IPS DF 19.7 (cell line): ENCODE results near the gene SRCAP.
A peak's percentile ranks its signal among the peaks of the same experiment; 100 is the strongest.

Experiments
- DNase-seq: peaks from one replicate; pipeline ENCODE4 v3.0.0-alpha.2; 2013; ENCODE audit warnings: low read depth, low spot score

SRCAP gene

DNA sequence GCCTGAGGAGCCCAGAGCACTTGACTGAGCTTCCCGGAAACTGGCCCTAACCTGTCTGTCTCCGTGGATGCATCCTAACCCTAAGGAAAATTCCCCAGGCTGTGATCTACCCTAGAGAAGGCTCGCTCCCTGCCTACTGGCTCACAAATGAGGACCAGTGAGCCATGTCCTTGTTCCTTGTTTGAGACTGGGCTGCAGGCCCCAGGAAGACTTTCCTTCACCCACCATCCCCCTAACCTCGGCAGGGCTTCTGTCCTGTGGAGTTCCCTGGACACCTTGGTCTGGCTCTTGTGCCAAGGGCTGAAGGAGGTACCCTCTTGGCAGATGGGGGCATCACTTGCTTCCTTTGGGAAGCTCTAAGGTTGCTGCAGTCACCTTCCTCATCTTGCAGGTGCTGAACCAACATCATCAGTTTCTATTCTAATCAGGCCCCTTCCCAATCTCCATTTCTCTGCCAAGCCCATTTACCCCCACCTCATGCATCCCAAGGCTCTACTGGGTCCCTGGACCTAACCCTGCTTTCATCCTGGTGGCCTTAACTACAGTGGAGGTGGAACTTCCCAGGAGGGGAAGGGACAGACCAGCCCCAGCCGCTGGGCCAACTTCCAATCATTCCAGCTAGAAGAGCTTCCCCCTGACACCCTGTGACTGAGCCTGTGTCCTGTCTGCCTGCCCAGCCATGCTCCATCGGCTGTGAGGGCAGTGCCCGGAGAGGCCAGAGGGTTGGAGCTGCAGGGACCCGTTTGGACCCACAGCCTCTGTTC is 75.6 kb downstream of the SRCAP start:
- no peak for DNase-seq

DNA sequence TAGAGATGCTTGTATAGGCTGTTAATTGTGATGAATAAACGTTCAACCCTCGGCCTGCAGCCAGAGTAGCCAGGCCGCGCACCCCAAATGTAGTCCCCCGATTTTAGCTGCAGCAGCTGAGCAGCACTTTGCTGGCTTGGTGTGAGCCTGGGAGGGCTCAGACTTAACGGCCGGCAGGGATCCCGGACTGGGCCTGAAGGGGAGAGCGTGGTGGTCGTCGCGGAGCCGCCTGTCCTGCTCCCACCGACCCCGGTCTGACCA is 76.1 kb downstream of the SRCAP start:
- no peak for DNase-seq

DNA sequence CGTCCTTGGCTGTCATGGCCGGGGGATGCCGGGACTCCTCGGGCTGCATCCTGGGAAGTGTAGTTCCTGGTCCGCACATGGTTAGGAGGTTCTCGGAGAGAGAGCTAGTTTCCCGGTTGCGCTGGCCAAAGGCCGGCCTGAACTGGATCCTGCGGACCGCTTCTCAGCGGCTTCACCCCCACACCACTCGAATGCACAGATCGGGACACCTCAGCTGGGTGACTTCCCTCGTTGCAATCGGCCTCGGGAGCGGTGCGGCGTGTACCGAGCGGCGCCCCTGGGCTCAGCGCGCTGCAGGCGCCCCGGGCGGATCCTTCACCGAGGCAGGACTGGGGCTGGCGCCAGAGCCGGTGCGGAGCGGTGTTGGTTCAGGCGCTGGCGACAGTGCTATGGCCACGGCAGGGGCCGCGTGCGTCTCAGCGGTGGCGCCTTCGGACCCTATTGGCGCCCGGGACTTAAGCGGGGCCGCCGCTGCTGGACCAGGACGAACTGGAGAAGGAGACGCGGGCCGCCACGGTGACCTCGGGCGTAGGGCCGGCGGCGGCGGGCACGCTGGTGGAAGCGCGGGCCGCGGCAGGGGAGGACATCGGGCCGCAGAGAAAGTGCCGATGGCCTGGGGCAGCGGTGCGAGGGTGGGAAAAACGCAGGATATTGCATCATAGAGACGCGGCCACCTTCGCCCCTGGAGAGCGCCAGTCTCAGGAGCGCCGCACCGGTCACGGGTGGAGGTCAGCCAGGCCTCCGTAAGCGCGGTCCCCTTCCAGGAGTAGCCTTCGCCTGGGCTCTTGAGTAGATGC is 76.6 kb downstream of the SRCAP start:
- DNase-seq, result peak; percentile 77

DNA sequence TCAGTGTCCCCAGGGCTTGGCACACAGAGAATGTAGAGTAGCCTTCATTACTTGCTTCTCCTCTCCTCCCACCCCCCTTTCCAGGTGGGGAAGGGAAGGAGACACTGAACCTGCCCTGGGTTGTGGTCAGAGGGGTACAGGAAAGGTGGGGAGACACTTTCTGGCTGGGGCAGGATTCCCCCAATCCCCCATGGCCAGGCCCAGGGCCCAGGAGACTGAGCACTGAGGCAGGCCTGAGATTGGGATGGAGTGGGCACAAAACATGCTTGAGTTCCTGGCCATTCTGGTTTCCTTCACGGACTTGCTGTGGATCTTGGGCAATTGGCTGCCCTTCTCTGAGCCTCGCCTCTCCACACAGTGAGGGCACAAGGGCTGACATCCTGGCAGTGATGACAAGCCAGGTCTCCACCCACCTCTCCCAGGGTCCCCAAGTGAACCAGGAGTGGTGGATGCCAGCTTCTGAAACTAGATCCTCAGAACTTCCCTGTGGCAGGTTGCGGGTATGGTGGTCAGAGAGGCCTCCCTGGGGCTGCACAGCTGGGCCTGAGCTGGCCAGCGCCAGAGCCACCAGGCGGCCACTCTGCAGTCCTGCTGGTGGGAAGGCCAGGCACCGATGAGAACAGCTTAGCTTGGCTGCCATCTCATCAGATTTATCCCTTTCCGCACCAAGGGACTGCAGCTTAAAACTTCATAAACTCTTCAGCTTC is 78.8 kb downstream of the SRCAP start:
- DNase-seq, result no peak

DNA sequence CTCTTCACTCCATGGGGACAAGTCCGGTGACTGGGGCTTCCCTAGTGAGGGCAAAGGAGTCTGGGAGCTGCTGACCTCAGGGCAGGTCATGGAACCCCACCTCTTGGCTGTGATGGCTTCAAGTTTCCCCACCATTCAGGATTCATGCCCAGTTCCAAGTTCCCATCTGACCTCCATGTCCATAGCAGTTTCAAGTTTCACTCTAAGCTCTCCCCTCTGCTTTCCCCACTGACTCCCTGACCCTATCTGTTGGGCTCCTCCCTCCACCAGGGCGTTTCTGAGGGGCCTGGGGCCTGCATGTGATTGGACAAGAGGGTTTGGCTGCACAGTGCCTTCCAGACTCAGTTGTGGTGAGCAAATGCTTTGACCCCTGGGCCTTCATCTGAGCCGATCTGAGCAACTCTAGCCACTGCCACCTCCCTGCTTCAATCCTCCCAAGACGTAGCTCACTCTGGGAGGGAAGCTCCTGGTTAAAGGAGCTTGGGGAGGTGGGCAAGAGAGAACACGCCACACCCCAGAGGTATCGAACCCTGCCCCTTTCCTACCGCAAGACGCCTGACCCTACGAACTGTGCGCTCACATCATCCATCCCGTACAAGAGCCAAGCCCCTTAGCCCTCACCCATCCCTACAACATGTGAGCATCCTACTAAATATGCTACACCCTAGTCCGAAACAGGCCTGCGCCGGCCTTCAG is 79.7 kb downstream of the SRCAP start:
- no peak for DNase-seq

DNA sequence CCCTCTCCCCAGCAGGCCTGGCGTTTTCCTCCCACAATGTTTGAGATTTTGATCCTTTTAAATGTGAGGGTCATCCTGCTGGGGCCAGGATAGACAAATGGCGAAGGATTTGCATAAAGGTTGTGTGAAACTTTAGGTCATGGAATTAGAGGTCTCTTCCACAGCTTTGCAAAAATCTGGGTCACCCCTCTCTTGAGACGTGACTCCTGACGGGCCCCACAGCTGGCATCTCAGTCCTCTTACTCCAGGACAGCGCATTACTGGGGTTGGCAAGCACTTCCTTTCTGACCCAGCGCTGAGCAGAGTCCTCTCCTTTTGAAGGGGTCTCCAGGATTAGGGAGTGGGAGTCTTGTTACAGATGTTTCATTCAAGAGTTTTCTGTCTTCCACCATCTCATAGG is 80.6 kb downstream of the SRCAP start:
- no peak for DNase-seq

DNA sequence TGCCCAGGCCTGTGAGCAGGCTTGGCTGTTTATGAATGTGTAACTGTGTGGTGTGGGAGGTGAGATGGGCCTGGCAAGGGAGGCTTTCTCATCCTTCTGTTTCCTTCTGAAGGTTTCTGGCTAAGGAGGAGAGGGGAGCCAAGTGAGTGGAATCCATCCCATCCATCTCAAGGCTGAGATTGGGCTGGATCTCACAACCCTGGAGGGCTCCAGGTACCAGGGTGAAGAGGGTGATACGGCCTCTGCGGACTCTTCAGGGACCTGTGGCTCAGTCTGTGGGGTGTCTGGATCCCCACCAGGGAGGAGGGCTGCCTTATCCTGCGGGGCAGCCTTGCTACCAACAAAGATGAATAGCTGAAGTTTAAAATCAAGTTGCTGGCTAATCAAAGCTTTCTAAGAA is 81.0 kb downstream of the SRCAP start:
- no peak for DNase-seq

DNA sequence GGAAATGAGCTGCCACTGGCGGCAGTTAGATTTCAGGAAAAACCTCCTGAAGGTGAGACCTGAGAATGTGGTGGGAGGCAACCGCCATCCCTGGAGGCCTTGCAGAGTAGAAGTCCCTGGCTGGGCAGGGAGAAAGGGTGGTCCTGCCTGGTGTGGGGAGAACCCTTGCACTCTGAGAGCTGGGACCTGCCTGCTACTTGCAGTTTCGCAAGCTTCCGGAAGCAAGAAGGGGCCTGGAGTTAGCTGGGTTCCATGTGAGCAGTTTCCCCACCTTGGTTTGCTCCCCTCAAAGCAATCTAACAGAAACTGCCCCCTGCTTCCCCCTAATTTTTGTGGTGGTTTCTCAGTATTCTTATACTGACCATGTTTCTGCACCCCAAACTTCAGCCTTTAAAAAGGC is 81.6 kb downstream of the SRCAP start:
- no peak for DNase-seq

DNA sequence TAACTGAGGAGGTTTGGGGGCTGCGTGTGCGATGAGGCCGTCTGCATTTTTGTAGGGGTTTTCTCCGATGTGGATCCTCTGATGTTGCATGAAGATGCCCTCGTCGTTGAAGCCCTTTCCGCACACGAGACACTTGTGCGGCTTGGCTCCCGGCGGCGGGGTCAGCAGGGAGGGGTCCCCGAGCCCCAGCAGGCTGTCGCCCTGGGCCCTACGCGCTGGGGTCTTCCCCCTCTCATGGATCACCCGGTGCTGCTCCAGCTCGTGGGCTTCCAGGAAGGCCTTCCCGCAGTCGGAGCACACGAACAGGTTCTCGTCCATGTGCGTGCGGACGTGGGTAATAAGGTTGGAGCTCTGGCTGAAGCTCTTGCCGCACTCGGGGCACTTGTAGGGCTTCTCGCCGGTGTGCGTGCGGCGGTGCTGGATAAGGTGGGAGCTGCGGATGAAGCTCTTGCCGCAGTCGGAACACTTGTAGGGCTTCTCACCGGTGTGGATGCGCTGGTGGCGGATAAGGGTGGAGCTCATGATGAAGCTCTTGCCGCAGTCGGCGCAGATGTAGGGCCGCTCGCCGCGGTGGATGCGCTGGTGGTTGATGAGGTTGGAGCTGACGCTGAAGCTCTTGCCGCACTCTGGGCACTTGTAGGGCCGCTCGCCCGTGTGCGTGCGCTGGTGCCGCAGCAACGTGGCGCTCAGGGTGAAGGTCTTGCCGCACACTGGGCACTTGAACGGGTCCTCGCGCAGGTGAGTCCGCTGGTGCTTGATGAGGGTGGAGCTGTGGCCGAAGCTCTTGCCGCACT is 83.7 kb downstream of the SRCAP start:
- no peak for DNase-seq

DNA sequence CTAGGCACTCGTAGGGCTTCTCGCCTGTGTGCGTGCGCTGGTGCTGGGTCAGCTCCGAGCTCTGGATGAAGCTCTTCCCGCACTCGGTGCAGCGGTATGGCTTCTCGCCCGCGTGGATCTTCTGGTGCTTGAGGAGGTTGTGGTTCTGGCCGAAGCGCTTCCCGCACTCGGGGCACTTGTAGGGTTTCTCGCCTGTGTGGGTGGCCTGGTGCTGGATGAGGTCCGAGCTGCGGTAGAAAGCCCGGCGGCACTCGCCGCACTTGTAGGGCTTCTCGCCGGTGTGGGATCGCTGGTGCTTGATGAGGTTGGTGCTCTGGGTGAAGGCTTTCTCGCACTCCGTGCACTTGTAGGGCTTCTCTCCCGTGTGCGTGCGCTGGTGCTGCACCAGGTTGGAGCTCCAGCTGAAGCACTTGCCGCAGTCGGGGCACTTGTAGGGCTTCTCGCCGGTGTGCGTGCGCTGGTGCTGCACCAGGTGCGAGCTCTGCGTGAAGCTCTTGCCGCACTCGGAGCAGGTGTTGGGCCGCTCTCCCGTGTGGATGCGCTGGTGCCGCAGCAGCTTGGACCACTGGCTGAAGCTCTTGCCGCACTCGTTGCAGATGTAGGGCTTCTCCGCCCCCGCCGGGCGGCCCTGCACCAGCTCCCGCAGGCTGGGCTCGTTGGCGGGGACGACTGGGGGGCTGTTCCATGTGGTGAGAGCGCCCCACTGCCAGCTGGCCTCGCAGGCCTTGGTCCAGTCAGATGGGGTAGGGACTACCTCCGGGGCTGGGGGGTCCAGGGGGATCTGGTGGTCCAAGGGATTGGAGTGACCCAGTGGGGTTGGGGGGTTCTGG is 84.5 kb downstream of the SRCAP start:
- no peak for DNase-seq

DNA sequence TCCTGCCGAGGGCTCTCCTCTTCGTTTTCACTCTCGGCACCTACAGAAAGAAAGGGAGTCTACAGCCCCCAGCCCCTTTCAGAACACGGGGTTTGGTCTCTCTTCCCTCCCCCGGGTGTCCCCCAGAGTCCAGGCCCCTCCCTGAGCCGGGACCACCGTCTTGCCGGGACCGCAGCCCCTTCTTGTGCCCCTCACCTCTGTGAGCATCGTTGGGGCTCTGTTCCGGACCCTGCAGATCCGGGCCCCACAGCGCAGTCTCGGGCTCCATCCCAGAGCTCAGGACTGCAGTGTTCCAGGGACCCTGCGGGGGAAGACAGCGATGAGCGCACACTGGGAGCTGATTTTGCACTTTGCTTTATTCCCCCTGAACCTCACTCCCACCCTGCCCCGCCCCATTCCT is 85.2 kb downstream of the SRCAP start:
- no peak for DNase-seq

DNA sequence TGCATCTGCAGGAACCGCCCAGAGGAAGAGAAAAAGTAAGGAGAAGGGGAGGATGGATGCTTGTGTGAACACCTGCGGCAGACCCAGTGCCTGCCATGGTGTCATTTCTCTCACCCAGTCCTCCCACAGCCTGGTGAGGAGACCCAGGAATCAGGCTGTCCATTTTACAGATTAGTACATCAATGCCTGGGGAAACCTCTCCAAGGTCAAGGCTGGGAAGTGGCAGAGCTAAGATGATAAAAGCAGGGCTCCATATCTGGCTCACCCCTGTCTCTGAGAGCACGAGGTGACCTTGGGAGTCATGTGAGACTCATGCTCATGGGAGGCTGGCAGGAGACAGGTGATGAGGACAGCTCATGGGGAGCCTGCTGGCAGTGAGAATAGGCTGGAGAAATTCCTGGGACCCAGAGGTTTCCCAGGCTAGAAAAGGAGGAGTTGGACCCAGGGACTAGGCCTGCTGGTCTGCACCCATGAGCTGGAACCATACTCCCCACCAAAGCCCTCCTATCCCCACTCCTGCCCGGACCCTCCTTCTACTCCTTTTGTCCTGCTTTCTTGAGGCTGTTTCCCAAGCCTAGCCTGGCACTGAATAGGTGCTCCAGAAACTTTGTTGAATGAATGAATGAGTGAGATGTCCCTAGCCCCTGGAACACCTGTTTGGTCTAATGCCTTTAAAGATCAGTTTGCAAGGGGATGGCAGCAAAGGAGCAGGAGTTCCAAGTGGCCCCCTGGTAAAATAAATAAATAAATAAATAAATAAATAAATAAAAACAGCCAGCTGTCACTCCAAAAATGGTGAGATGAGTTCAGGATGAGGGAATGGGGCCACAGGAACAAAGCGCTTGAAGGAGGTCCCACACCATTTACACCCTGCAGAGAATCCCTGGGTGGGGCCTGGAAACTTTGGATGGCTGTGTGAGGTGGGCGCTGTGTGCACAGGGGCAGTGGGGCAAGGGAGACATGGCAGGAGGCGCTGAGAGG is 86.4 kb downstream of the SRCAP start:
- DNase-seq, result no peak

DNA sequence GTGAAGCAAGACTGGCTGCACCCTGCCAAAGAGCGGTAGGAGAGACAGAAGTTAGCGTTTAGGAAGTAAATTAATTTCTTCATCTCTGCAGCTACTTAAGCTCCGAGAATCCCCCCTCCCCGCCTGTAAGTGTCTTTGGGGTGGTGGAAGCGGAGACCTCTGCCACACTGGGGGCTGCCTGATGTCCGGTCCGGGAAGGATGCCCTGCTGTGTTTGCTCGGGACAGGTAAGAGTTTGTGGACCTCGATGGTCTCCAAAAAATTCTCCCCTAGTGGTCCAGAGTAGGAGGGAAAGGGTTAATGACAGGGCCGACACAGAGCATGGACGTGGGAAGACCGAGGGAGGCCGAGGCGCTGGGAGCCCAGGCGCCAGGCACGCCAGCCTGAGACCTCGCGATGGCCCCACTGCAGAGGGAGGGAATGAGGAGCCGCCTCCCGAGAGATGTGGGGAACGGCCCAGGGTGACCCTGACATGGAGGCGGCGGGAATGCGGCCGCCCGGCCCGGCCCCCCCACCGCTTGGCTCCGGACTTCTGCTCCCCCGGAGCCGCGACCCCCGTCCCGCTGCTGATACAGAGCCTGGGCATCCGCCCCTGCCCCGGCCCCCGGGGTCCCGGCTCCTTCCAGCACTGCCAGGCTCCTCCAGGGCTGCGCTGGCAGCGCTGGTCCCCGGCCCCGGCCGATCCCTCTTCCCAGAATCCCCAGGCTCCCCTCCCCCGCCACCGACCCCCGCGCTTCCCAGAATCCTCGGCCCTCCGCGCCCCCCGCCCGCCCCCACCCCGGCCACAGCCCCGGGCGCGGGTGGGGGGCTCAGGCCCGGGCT is 87.4 kb downstream of the SRCAP start:
- no peak for DNase-seq

DNA sequence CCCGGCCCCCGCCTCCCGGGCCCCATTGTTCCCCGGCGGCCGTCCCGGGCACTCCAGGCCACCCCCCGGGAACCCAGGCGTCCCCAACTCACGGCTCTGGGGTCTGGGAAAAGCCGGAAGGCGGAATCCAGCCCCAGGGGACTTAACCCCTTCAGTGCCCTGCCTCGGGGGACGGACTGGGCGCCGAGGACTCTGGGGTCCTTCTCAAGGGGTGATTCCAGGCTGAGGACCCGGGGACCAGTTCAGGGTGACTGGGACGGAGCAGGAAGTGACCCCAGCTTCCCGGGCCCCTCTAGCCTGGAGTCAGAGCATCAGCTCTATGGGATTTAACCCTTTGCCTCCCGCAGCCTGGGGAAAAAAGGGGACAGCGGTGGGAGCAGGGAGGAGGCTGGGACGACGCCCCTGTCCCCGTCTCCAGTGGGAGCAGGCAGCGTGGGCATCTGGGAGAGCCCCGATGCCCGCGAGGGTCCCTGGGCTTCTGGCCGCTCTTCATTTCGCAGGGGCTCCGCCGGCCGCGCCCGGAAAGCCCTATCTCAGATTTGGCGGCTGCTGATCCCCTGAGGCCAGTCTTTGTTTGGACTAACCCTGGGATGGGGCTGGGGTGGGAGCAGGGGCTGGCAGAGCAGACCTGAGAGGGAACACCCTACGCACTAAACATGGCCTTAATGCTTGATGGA is 88.1 kb downstream of the SRCAP start, which contains the start of gene ZNF629:
TSS of gene ZNF629 (minus strand) at position 270 of the 677 bp plus-strand sequence. CDS start 2,723 bp downstream, outside the sequence.
- DNase-seq, result no peak

DNA sequence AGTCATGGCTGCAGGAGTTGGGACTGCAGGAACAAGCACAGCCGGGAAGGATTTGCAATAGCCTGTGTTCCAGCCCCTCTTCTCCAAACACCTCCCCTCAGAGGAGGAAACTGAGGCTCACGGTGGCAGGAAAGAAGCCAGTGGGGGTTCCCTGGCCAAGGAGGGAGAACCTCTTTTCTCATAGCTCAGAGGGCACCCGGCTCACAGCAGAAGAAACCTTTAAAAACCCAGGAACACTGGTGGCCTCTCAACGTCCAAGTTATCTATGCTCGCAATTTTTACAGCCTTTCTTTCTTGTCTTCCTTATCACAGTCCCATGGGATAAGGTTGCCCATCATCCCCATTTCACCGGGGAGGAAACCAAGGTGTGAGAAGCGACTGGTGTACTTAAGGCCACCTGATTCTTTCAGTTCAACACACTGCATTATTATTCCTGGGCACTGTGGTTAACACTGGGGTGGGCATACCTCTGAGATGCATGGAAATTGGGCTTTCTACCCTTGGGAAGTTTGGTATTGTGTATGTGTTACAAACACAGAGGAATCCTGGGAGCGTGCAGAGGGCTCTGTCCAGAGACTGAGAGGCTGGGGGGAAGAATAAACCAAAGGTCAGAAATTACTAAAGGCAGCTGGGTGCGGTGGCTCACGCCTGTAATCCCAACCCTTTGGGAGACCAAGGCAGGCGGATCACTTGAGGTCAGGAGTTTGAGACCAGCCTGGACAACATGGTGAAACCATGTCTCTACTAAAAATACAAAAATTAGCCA is 88.8 kb downstream of the SRCAP start:
- no peak for DNase-seq
